MCF 10A (cell line): ENCODE measurements around the gene SPACDR. TPM values are rescaled to one million over a fixed set of nuclear protein-coding genes. Genes with fewer than 3 reads are reported as not detected.

Experiments
- Bru-seq: library from RNA; stranded (reverse); fragments of 400-500 nt; gene quantifications from one replicate; lab custom pipeline; 2021; lab: Mats Ljungman, UMichigan
- BruChase-seq, 2 experiments: library from RNA; stranded (reverse); fragments of 400-500 nt; gene quantifications; one replicate each; lab custom pipeline; 2021; lab: Mats Ljungman, UMichigan
- BruUV-seq: library from RNA; stranded (reverse); fragments of 400-500 nt; replicated peaks from 2 replicates; lab custom pipeline; 2021; lab: Mats Ljungman, UMichigan
- CTCF ChIA-PET: fragments of 300-600 bp; sonication (Branson Sonifier 250); formaldehyde crosslinking; extraction: SDS; loops from one replicate; lab custom pipeline; 2021; ENCODE audit warnings: antibody characterized with exemption, inconsistent platforms; lab: Yijun Ruan, JAX
- POLR2A ChIA-PET: fragments of 300-600, 350-650 bp; sonication (Branson Sonifier 250); formaldehyde crosslinking; extraction: SDS; loops from one replicate; lab custom pipeline; 2020; ENCODE audit warnings: antibody characterized with exemption, inconsistent platforms; lab: Yijun Ruan, JAX
- DNase-seq: peaks from one replicate; pipeline ENCODE4 v3.0.0-alpha.2; 2018; ENCODE audit not compliant: unreplicated experiment
- H3K27ac Mint-ChIP-seq: one replicate; pipeline ENCODE4 v1.8.0; 2022; ENCODE audit warnings: mild to moderate bottlenecking, low read depth, mixed read lengths; ENCODE audit not compliant: unreplicated experiment
- H3K27me3 Mint-ChIP-seq: one replicate; pipeline ENCODE4 v1.8.0; 2022; ENCODE audit warnings: mixed read lengths; ENCODE audit not compliant: insufficient read depth, unreplicated experiment
- H3K36me3 Mint-ChIP-seq: one replicate; pipeline ENCODE4 v1.8.0; 2022; ENCODE audit warnings: mild to moderate bottlenecking, moderate library complexity, mixed read lengths; ENCODE audit not compliant: insufficient read depth, unreplicated experiment
- H3K4me1 Mint-ChIP-seq: one replicate; pipeline ENCODE4 v1.8.0; 2022; ENCODE audit warnings: mixed read lengths; ENCODE audit not compliant: insufficient read depth, unreplicated experiment
- H3K4me3 Mint-ChIP-seq: one replicate; pipeline ENCODE4 v1.8.0; 2022; ENCODE audit warnings: mild to moderate bottlenecking, moderate library complexity, mixed read lengths; ENCODE audit not compliant: unreplicated experiment
- H3K9me3 Mint-ChIP-seq: one replicate; pipeline ENCODE4 v1.8.0; 2022; ENCODE audit warnings: mixed read lengths; ENCODE audit not compliant: unreplicated experiment
- intact Hi-C: fragments of 100-400 bp; cut with micrococcal nuclease; formaldehyde crosslinking; loops from 2 replicates; pipeline ENCODE4 v1.14.1; 2022
- long read RNA-seq: library from polyadenylated mRNA; stranded (forward); transcript quantifications from one replicate; pipeline ENCODE4 v2.0.0, GENCODE V29; 2022
- total RNA-seq: library from RNA; stranded (reverse); gene quantifications from 2 replicates; pipeline ENCODE4 v1.2.3, GENCODE V29; 2022
- TF ChIP-seq, protein P1 (sequence below): fragments of 200-600 bp; IDR thresholded peaks from one replicate; pipeline ENCODE4 v1.8.0; 2022; ENCODE audit warnings: antibody characterized with exemption, mild to moderate bottlenecking; ENCODE audit not compliant: unreplicated experiment

The SPACDR gene, protein sequence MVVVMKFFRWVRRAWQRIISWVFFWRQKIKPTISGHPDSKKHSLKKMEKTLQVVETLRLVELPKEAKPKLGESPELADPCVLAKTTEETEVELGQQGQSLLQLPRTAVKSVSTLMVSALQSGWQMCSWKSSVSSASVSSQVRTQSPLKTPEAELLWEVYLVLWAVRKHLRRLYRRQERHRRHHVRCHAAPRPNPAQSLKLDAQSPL
- 0.49 and 0.74 TPM in 2 replicates for total RNA-seq
- percentile 24 among the genes with signal in this experiment for Bru-seq, nascent RNA
- percentile 42 among the genes with signal in this experiment for BruChase-seq, experiment 1, labeled RNA remaining after a 6-hour chase
- percentile 42 among the genes with signal in this experiment for BruChase-seq, experiment 2, labeled RNA remaining after a 2-hour chase
- long read RNA-seq: 0 reads

DNA sequence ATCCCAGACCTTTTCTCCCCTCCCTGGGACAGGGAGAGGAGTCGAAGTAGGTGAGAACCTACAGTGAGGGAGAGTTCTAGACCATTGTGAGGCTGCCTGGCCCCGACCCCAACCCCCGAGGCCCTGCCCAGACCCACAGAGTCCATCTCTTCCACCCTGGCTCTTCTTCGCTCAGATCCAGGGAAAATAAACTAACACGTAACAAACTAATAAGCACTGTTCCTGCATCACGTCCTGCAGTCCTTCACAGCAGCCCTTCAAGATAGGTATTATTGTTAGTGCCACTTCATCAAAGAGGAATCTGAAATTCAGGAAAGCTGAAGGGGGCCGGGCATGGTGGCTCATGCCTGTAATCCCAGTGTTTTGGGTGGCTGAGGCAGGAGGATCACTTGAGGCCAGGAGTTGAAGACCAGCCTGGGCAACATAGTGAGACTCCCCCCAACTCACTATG, at the start of gene SPACDR:
TSS of gene SPACDR (minus strand) at position 51 of the 451 bp plus-strand sequence. CDS start 235 bp downstream, outside the sequence.
- H3K4me1 Mint-ChIP-seq: no peaks in the 10 kb centered on the region
- POLR2A ChIA-PET: no interaction called here
- CTCF ChIA-PET: interaction anchor here (0.6 to 2.8 kb wide), 6 partner anchors 95 to 617 kb away, joined by 3 to 17 read pairs (median 10); no protein-coding TSS in a partner anchor
- H3K27ac Mint-ChIP-seq: no peak within 1 kb of the TSS
- BruUV-seq: no TSS peak
- TF ChIP-seq, protein P1, sequence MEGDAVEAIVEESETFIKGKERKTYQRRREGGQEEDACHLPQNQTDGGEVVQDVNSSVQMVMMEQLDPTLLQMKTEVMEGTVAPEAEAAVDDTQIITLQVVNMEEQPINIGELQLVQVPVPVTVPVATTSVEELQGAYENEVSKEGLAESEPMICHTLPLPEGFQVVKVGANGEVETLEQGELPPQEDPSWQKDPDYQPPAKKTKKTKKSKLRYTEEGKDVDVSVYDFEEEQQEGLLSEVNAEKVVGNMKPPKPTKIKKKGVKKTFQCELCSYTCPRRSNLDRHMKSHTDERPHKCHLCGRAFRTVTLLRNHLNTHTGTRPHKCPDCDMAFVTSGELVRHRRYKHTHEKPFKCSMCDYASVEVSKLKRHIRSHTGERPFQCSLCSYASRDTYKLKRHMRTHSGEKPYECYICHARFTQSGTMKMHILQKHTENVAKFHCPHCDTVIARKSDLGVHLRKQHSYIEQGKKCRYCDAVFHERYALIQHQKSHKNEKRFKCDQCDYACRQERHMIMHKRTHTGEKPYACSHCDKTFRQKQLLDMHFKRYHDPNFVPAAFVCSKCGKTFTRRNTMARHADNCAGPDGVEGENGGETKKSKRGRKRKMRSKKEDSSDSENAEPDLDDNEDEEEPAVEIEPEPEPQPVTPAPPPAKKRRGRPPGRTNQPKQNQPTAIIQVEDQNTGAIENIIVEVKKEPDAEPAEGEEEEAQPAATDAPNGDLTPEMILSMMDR: no peak
- no peaks in the 10 kb centered on the region for H3K27me3 Mint-ChIP-seq
- intact Hi-C loops: no loop called here
- no peaks in the 10 kb centered on the region for H3K9me3 Mint-ChIP-seq
- no peak within 1 kb of the TSS for H3K4me3 Mint-ChIP-seq
- no peak for DNase-seq
- peaks cover 5% of the 10 kb centered on the region for H3K36me3 Mint-ChIP-seq

DNA sequence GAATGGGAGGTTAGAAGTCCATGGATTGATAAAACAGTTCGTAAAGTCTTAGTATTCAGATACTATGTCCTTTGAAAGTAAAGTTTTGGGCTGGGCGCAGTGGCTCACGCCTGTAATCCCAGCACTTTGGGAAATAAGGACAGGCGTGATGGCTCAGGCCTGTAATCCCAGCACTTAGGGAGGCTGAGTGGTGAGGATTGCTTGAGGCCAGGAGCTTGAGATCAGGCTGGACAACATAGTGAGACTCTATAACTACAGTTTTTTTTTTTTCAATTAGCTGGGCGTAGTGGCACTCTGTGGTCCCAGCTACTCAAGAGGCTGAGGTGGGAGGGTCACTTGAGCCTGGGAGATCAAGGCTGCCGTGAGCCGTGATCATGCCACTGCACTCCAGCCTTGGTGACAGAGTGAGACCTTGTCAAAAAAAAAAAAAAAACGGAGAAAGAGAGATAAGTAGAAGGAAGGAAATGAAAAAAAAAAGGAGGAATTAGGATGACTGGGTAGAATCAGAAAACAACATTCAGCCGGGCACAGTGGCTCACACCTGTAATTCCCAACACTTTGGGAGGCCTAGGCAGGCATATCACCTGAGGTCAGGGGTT, 49.3 kb upstream of the SPACDR start:
- Mint-ChIP-seq H3K36me3 (peaks cover 11% of the 10 kb centered on the region), H3K27me3 (no peaks in the 10 kb centered on the region), H3K9me3 (no peaks in the 10 kb centered on the region), H3K4me3 (no peak overlapping the region), H3K4me1 (peaks cover 22% of the 10 kb centered on the region), H3K27ac (no peak overlapping the region)
- intact Hi-C loops: no loop called here
- ChIA-PET CTCF (interaction anchor here (0.6 kb wide), 1 partner anchor 251 kb away, joined by 3 read pairs; no protein-coding TSS in a partner anchor), POLR2A (interaction anchor here (1.0 kb wide), 1 partner anchor 32 kb away, joined by 3 read pairs; no protein-coding TSS in a partner anchor)
- TF ChIP-seq, protein P1: no peak
- DNase-seq: no peak
- BruUV-seq: no TSS peak

DNA sequence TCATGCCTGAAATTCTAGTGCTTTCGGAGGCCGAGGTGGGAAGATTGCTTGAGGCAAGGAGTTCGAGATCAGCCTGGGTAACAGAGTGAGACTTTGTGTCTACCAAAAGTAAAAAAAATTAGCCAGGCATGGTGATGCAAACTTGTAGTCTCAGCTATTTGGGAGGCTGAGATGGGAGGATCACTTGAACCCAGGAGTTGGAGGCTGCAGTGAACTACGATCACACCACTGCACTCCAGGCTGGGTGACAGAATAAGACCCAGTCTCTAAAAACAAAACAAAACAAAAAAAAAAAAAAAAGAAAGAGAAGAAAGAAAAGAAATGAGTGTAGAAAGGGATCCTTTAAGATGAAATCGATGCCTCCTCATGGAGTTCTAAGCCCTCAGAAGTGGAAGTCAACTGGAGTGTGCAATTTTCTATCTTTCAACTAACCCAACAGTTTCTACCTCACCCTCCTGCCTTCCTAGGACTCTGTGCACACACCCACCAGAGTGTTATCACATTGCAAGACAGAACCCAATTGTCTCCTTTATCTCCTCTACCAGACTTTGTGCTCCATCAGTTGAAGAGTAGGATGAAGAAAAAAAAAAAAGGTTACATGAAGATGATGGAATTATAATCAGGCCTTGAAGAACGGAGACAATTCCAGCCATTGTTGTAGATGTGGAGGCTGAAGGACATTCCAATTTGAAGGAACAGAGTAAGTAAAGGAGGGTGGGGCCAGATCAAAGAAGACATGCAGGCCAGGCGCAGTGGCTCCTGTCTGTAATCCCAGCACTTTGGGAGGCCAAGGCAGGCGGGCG, 46.6 kb upstream of the SPACDR start:
- Mint-ChIP-seq H3K36me3 (peaks cover 5% of the 10 kb centered on the region), H3K27me3 (no peaks in the 10 kb centered on the region), H3K27ac (no peak overlapping the region), H3K4me3 (no peak overlapping the region), H3K9me3 (no peaks in the 10 kb centered on the region), H3K4me1 (peaks cover 24% of the 10 kb centered on the region)
- TF ChIP-seq, protein P1: no peak
- ChIA-PET CTCF (interaction anchor here (0.6 kb wide), 1 partner anchor 30 kb away, joined by 3 read pairs; no protein-coding TSS in a partner anchor), POLR2A (interaction anchor here (1.0 to 1.5 kb wide), 3 partner anchors 28 to 30 kb away, joined by 3 to 8 read pairs (median 4); partner anchors contain the start of gene AGFG2)
- intact Hi-C loops: no loop called here
- no TSS peak for BruUV-seq
- no peak for DNase-seq
